GM12864 (cell line): ENCODE results near the gene FRMD1.

ENCODE experiments used
- DNase-seq: peaks from one replicate; pipeline ENCODE4 v3.0.0-alpha.2; 2011; ENCODE audit warnings: low read depth
- H3K4me3 ChIP-seq: 2 replicates; pipeline ENCODE4 v1.5.1; 2011; ENCODE audit warnings: mild to moderate bottlenecking, low read depth, low read length, control low read depth
- CTCF ChIP-seq: IDR thresholded peaks from 2 replicates; pipeline ENCODE4 v1.5.1; 2011; ENCODE audit warnings: low read depth, mild to moderate bottlenecking, moderate library complexity, low read length, control low read depth, inconsistent platforms; ENCODE audit errors: missing control alignments

Gene FRMD1

DNA sequence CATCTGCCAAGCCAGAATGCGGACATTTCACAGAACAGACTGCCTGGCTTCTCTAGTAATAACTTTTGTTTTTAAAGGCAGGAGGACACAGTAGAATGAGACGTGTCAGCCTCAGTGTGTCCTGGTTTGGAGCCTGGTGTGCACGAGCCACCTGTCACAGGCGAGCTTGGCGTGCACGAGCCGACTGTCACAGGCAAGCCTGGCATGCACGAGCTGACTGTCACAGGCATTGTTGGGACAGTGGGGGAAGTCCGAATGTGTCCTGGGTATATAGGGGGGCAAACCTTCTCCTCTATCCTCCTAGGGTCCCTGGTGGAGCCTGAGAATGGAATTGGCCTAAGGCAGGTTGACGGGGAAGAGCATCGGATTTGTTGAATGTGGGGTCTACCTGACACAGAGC lies 74.1 kb downstream of the FRMD1 start:
- no peak for DNase-seq
- no peak overlapping the region for H3K4me3 ChIP-seq
- no peak for TF ChIP-seq CTCF

DNA sequence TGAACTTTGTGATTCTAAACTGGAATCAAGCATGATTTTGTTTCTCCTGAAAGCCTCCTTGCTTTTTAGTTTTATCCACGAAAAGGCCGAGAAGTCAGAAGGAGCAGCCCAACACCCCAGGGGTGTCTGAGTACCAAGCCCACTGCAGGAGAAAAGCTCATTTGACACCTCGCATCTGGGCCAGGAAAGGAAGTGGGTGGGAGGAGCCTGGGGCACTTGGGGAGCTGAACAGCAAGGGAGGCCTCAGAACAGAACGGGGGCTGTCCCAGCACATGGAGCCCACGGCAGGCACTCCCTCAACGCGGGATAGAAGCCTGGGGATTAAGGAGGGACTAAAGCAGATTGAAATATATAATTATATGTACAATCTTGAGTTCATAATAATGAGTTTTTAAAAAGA lies 75.0 kb downstream of the FRMD1 start:
- H3K4me3 ChIP-seq: no peak overlapping the region
- no peak for TF ChIP-seq CTCF
- DNase-seq: no peak
